COLO668 (cell line): Measurements from ENCODE around the gene OR8J3.
"Not testable (repeated sequence)": the region's sequence is repeated elsewhere in the genome, so short reads cannot be mapped to it uniquely, and the experiment has no call there.

Experiments used
- DNase-seq: peaks from one replicate; lab custom pipeline; 2025; ENCODE audit not compliant: unreplicated experiment; lab: John Stamatoyannopoulos, UW

OR8J3 gene, protein sequence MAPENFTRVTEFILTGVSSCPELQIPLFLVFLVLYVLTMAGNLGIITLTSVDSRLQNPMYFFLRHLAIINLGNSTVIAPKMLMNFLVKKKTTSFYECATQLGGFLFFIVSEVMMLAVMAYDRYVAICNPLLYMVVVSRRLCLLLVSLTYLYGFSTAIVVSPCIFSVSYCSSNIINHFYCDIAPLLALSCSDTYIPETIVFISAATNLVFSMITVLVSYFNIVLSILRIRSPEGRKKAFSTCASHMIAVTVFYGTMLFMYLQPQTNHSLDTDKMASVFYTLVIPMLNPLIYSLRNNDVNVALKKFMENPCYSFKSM

DNA sequence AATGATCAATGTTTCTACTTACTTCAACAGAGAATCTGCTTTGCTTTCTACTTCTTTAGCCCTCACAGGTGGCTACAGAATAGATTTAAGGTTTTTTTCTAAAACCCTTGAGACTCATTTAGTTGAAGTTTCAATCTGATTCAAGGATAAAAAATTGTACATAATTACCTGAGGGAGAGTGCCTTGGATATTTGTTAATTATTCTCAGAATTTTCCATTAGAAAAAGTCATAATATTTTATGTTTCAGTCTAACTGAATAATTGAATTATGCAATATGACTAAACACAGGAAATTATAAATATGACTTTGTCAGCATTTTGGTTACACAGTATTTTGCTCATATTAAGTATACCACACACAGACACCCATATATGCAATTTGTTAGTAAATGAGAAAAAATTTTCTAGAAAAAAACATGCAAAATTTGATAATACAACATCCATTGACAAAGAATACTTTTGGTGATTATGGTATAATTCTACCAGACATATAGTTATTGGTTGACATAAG is at the start of gene OR8J3:
TSS of gene OR8J3 (minus strand) at position 51 of the 511 bp plus-strand sequence. CDS start 2,483 bp downstream, outside the sequence.
- no peak for DNase-seq

DNA sequence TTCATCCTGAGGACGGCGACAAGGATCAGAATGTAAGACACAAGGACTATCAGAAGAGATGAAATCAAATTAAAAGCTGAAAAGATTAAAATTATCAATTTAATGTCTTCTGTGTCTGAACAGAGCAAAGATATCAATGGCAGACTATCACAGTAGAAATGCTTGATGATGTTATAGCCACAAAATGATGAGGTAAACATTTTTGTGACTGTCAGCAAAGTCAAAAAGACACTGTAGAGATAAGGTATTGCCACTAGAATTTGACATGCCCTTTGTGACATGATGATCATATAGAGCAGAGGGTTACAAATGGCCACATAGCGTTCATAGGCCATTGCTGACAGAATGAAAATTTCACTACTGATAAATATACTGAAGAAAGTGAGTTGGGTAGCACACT is 48.6 kb upstream of the OR8J3 start:
- DNase-seq: no peak

DNA sequence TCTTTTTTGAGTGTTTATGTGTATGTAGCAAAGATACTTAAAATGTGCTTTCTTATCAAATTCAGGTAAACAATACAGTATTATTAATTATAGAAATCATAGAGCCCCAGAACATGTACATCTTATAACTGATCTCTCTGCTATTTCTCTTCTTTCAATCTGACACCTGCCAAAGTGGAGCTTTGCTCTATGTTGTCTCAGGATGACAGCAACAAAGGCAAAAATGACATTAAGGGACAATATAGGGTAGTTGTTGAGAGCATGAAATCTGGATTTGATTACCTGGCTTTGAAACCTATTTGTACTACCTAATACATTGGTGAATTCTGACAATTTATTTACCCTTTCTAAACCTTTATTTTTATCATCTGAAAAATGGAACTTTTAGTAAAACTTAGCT is 43.5 kb upstream of the OR8J3 start:
- DNase-seq: no peak

DNA sequence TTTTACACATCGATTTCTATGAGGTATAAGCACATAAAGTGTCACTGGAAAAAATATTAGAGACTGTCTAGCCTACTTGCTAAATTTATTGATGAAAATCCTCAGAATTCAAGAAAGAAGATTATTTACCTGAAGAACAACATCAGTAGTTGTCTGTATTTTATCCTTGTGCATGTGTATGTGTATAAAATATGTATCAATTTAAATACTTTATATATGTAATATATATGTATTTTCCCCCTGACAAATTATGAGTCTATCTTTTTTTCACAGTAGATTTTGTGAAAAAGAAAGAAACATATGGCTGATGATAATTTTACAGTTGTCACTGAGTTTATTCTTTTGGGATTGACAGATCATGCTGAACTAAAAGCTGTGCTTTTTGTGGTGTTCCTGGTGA is 36.3 kb upstream of the OR8J3 start, which contains the start of gene OR5J2:
TSS of gene OR5J2 (plus strand) at position 301 of the 400 bp plus-strand sequence. CDS start at position 301, 0 bp downstream.
- DNase-seq: no peak

DNA sequence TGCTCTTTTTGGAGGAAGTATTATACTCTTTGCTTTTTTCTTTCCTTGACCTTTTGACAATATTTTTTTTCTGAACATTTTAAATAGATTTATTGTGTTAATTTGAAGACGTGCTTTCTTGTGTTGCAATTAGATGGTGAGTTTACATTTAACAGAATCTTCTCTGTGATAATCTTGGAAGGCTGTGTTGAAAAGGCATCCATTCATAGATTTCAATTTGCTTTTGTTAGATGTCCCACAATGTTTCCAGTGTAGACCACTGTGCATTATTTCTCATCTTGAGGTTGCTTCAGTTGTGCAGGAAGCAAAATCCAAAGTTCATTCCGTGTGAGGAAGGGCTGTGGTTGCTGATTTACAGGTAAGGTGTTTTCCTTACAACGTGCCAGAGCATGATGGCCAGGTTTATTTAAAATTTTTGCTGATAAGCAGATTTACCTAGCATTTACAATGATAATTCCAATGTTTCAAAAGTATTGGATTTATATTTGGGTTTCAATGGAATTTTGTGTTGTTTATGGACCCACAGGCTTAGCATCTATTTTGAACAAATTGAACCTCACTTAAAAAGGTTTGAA is 32.3 kb upstream of the OR8J3 start:
- no peak for DNase-seq

DNA sequence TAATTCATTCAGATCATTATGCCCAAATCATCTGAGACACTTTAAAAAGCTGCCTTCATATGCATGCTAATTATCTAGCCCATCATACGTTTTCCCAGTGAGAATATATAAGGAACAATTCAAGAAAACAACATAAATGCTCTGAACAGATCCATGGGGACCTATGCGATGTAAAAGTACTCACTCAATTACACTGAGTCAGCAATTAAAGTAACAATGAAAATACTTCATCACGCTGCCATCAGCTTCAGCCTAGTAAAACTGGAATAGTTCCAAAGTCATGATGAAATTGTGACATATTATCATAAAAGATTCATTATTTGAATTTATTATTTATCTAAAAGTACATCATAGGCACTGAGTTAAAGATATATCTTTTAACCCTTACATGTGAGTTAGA is 23.8 kb upstream of the OR8J3 start:
- no peak for DNase-seq

DNA sequence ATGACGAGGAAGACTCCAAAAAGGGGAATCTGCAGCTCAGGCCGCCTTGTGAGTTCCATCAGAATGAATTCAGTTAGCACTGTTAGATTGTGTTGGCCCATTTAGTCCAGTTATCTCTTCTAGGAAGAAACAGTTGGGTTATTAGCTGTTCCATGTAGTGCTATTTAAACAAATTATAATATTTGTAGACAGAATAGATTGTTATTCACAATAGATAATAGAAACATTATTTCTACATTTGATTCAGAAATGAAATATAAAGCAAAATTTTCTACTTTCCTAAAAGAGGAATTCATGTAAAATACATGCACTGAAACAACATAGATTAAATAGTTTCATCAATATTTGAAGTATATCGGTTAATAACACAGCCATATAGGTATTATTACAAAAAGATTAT is 20.2 kb upstream of the OR8J3 start, which contains the start of gene OR8K5:
TSS of gene OR8K5 (minus strand) at position 101 of the 400 bp plus-strand sequence. CDS start at position 101, 0 bp downstream.
- DNase-seq: no peak

DNA sequence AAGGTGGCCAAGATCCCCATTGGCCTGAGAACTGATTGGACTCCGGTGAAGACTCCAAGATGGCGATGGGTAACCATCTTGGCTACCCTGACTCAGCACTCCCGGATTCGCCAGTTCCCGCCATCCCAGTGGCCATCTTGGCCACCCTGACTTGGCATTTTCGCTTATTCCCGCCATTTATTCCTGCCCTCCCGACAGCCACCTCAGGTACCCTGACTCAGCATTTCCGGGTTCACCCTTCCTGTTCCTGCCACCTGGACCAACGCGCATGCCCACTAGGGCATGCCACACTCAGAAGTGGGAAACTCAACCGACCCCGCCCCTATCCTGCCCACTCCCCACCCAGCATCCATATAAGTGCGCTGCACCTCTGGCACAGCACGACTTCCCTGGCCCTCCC is 12.3 kb upstream of the OR8J3 start:
- DNase-seq: no peak

DNA sequence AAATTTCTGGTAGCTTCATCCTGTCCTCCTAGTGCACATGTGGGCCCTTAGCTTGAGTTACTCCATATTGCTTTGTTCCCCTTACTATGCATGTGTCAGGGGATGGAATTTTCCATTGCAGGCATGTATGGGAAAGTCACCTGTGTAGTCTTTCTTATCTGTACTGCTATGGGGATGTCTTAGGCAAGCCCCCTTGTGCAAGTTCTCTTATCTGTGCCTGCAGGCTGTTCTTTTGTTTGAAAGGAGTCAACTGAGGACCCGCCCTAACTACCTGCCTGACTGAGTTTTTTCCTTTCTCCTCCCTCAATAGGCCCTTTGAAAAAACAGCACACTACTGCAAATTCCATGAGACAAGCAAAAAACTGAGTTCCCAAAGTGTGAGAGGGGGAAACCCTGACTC is 11.4 kb upstream of the OR8J3 start:
- DNase-seq: no peak

DNA sequence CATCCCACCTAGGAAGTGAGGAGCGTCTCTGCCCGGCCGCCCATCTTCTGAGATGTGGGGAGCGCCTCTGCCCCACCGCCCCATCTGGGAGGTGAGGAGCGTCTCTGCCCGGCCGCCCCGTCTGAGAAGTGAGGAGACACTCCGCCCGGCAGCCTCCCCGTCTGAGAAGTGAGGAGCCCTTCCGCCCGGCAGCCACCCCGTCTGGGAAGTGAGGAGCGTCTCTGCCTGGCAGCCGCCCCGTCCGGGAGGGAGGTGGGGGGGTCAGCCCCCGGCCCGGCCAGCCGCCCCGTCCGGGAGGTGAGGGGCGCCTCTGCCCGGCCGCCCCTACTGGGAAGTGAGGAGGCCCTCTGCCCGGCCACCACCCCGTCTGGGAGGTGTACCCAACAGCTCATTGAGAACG is 3.7 kb upstream of the OR8J3 start:
- DNase-seq: not testable (repeated sequence)

DNA sequence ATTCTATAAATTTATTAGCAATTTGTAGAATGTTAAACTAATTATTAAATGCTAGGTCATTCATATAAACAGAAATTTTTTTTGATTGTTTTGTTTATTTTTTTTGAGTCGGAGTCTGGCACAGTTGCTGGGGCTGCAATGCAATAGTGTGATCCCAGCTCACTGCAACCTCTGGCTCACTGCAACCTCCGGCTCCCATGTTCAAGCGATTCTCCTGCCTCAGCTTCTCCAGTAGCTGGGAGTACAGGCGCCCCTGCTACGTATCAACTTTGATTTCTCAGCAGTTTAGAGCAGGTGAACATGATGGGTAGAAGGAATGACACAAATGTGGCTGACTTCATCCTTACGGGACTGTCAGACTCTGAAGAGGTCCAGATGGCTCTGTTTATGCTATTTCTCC is 17.9 kb downstream of the OR8J3 start, which contains the start of gene OR8H3:
TSS of gene OR8H3 (plus strand) at position 301 of the 400 bp plus-strand sequence. CDS start at position 301, 0 bp downstream.
- no peak for DNase-seq

DNA sequence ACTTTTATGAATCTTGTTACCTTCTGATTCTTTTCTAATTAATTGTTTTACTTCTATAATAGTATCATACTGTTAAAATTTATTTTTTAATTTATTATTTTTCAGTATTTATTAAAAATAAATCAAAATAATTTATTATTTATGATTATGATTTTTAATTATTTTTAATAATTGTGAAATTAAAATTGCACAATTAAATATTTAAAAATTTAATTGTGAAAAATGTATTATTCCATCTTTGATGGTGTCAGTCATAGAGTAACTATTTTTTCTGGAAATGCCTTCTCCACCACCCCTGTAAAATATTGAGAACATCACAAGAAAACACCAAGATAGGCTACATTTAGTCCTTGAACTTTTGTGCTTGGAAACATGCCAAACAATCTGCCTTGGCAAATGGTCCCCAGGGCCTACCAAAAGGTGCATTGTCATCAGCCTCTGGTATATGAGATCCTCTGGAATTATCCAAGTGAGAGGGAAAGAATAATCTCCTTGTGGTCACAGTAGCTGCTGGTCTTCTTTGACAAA is 36.7 kb downstream of the OR8J3 start, which contains the start of gene OR8H2:
TSS of gene OR8H2 (plus strand) at position 478 of the 528 bp plus-strand sequence. CDS start 1,356 bp downstream, outside the sequence.
- no peak for DNase-seq

DNA sequence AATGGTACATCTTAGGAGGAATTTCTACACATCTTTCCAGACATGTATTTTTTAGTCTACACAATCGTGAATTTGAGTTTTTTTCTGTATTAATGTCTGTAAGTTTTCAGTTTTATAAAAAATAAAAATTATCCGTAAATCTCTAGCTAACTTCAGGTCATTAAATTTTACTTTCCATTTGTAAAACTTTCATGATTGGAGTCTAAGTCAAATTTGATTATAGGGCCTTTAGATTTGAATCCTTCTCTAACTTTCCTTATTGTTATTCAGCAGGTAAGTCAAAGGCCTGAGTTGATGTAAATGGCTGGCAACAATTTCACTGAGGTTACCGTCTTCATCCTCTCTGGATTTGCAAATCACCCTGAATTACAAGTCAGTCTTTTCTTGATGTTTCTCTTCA is 47.0 kb downstream of the OR8J3 start, which contains the start of gene OR8I2:
TSS of gene OR8I2 (plus strand) at position 301 of the 400 bp plus-strand sequence. CDS start at position 301, 0 bp downstream.
- no peak for DNase-seq

DNA sequence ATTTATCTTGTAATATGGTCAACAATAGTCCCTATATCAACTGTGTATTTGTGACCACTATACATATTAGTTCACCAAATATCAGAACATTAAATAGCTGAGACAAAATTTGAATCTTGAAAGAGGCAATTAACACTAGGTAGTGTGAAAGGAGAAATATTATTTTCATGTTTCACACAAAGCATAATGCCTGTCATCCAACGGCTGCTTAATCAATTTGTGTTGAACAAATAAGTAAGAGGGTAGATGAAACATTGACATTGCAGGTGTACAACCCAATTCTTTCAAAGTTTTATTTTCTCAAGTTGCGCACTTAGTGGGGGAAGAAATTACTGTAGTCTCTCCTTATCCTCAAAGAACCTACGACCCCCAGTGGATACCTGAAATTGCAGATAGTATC is 50.3 kb downstream of the OR8J3 start:
- no peak for DNase-seq
